Stimulated activated CD4-positive, alpha-beta T cell treated with anti-CD3 and anti-CD28 coated beads, Interleukin-4, amount 100 ng/mL, for 1 hour (primary cell): ENCODE measurements around the gene NKD2.
A peak's percentile ranks its signal among the peaks of the same experiment; 100 is the strongest.

Experiments
- DNase-seq: peaks from one replicate; pipeline ENCODE4 v3.0.0-alpha.2; 2020

The NKD2 gene

GRCh38 chr5:1001406-1002270 lies 7.0 kb upstream of the NKD2 start:
- no peak for DNase-seq

GRCh38 chr5:1002271-1002546 lies 6.4 kb upstream of the NKD2 start:
- no peak for DNase-seq

GRCh38 chr5:1002836-1003235 lies 5.8 kb upstream of the NKD2 start:
- DNase-seq = no peak

GRCh38 chr5:1003296-1003937 lies 5.2 kb upstream of the NKD2 start:
- no peak for DNase-seq

- DNase-seq = peak; percentile 56
These were observed 3.9 kb upstream of the NKD2 start for GRCh38 chr5:1004461-1005248.

- no peak for DNase-seq
These were observed 3.3 kb upstream of the NKD2 start for GRCh38 chr5:1005249-1005851.

- no peak for DNase-seq
These were observed 2.5 kb upstream of the NKD2 start for GRCh38 chr5:1005904-1006655.

- no peak for DNase-seq
These were observed 1.9 kb upstream of the NKD2 start for GRCh38 chr5:1006656-1007071.

- no peak for DNase-seq
These were observed 1.4 kb upstream of the NKD2 start for GRCh38 chr5:1007221-1007680.

- DNase-seq = peak; percentile 4
These were observed 736 bp upstream of the NKD2 start for GRCh38 chr5:1007681-1008450.

- peak; percentile 1 for DNase-seq
These were observed 968 bp downstream of the NKD2 start for GRCh38 chr5:1009359-1010180.

GRCh38 chr5:1010181-1010510 lies 1.5 kb downstream of the NKD2 start:
- DNase-seq = no peak

- DNase-seq = peak; percentile 2
These were observed 2.0 kb downstream of the NKD2 start for GRCh38 chr5:1010641-1011046.

- peak; percentile 53 for DNase-seq
These were observed 2.6 kb downstream of the NKD2 start for GRCh38 chr5:1011226-1011631.

GRCh38 chr5:1011741-1012312 lies 3.2 kb downstream of the NKD2 start:
- no peak for DNase-seq

- no peak for DNase-seq
These were observed 3.8 kb downstream of the NKD2 start for GRCh38 chr5:1012313-1012841.

GRCh38 chr5:1012900-1013237 lies 4.3 kb downstream of the NKD2 start:
- DNase-seq = no peak

- DNase-seq = no peak
These were observed 4.8 kb downstream of the NKD2 start for GRCh38 chr5:1013238-1013947.

GRCh38 chr5:1013948-1014301 lies 5.3 kb downstream of the NKD2 start:
- DNase-seq = no peak

- DNase-seq = no peak
These were observed 5.7 kb downstream of the NKD2 start for GRCh38 chr5:1014346-1014745.
